Mesothelial cell of epicardium (in vitro differentiated cells): ENCODE data around the gene TUG1. TPM values are rescaled to one million over a fixed set of nuclear protein-coding genes. Genes with fewer than 3 reads are reported as not detected.

Experiments used
- DNase-seq, 2 experiments: peaks; one replicate each; pipeline ENCODE4 v3.0.0; 2021; ENCODE audit warnings: low spot score in 2 of 2; ENCODE audit not compliant: unreplicated experiment in 2 of 2
- H3K27ac Mint-ChIP-seq: 2 replicates; pipeline ENCODE4 v1.8.0; 2021; ENCODE audit warnings: mixed read lengths
- H3K27me3 Mint-ChIP-seq: 2 replicates; pipeline ENCODE4 v1.8.0; 2021; ENCODE audit warnings: low read depth, mixed read lengths
- H3K36me3 Mint-ChIP-seq: 2 replicates; pipeline ENCODE4 v1.8.0; 2021; ENCODE audit warnings: mixed read lengths
- H3K4me1 Mint-ChIP-seq: 2 replicates; pipeline ENCODE4 v1.8.0; 2021; ENCODE audit warnings: mixed read lengths
- H3K4me3 Mint-ChIP-seq: 2 replicates; pipeline ENCODE4 v1.8.0; 2021; ENCODE audit warnings: mild to moderate bottlenecking, moderate library complexity, mixed read lengths
- H3K9me3 Mint-ChIP-seq: 2 replicates; pipeline ENCODE4 v1.8.0; 2021; ENCODE audit warnings: mixed read lengths
- total RNA-seq: library from RNA; stranded (reverse); gene quantifications from 3 replicates; pipeline ENCODE4 v1.2.1, GENCODE V29; 2021
- TF ChIP-seq, protein P1 (sequence below): fragments of 200-600 bp; sonication (generic); IDR thresholded peaks from one replicate; pipeline ENCODE4 v1.5.0; 2021; ENCODE audit warnings: antibody characterized with exemption; ENCODE audit not compliant: unreplicated experiment

Gene TUG1
- total RNA-seq, 1 donor from 2014 or later: 183 TPM

- no peaks in the 10 kb centered on the region for H3K9me3 Mint-ChIP-seq
- H3K27me3 Mint-ChIP-seq: no peaks in the 10 kb centered on the region
- no peak overlapping the region for H3K4me3 Mint-ChIP-seq
- no peak overlapping the region for H3K27ac Mint-ChIP-seq
- DNase-seq: no peak
- H3K4me1 Mint-ChIP-seq: no peaks in the 10 kb centered on the region
- TF ChIP-seq, protein P1, sequence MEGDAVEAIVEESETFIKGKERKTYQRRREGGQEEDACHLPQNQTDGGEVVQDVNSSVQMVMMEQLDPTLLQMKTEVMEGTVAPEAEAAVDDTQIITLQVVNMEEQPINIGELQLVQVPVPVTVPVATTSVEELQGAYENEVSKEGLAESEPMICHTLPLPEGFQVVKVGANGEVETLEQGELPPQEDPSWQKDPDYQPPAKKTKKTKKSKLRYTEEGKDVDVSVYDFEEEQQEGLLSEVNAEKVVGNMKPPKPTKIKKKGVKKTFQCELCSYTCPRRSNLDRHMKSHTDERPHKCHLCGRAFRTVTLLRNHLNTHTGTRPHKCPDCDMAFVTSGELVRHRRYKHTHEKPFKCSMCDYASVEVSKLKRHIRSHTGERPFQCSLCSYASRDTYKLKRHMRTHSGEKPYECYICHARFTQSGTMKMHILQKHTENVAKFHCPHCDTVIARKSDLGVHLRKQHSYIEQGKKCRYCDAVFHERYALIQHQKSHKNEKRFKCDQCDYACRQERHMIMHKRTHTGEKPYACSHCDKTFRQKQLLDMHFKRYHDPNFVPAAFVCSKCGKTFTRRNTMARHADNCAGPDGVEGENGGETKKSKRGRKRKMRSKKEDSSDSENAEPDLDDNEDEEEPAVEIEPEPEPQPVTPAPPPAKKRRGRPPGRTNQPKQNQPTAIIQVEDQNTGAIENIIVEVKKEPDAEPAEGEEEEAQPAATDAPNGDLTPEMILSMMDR: no peak
- peaks cover 22% of the 10 kb centered on the region for H3K36me3 Mint-ChIP-seq
These were observed 13.9 kb upstream of the TUG1 start for GRCh38 chr22:30955153-30955552.

DNA sequence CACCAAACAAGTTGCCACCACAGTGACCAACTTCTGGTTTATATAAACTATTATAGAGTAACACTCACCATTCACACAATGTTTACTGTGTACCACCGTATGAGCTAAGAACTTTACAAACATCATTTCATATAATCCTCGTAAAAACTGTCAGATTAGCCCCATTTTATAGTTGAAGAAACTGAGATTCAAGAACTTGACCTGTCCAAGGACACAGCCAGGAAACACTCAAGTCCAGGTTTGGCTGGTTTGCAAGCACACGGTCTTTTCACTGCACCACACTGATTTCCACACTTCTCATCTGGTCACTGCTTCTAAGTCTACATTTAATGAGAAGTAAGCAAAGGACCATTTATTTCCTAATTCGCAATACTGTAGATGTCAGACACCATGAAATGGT lies 4.2 kb upstream of the TUG1 start:
- H3K36me3 Mint-ChIP-seq: peaks cover 53% of the 10 kb centered on the region
- TF ChIP-seq, protein P1: no peak
- H3K4me1 Mint-ChIP-seq: peaks cover 8% of the 10 kb centered on the region
- DNase-seq: no peak
- no peak overlapping the region for H3K27ac Mint-ChIP-seq
- H3K27me3 Mint-ChIP-seq: no peaks in the 10 kb centered on the region
- peaks cover 22% of the 10 kb centered on the region for H3K9me3 Mint-ChIP-seq
- H3K4me3 Mint-ChIP-seq: no peak overlapping the region

DNA sequence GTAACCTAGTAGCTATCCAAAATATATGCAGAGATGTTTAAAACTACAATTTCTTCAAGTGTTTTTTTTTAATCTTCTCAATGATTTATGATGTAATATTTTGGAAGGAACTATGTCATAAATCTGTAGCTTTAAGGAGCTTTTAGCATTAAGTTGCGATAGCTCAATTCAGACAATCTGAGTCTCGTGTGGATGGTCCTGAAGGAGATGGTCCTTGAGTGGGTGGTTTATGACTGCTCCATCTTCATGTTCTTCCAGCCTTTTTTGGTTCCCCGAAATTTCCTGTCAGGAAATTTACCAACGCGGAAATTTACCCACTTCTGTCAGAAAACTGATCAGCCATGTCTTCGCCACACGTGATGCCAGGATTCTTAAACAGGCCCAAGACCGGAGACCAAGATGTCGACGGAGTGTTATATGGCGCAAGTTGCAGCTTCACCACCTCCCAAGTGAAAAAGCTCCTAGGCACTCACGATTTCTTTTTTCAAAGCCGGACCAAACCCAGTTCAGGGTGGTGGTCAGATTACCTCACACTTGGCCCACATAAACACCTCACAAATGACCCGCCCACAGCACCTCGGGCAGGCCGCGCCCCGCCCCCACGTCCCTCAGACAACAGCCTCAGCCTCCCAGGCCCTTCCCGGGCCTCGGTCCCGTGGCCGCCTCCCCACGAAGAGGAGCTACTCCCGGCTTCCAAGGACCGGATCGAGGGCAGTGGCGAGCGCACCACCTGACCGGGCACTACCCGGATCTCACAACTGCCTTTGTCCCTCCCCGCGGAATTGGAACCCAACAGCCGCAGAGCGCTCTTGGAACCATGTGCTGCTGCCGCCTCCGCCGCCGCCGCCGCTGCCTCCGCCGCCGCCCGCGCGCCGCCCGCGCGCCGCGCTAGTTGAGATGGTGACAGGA lies 796 bp upstream of the TUG1 start, which contains the start of gene MORC2:
MORC2 (minus strand) TSS at position 760 of the 909 bp plus-strand sequence. CDS start 885 bp downstream, outside the sequence.
- H3K4me1 Mint-ChIP-seq: peaks cover 15% of the 10 kb centered on the region

DNA sequence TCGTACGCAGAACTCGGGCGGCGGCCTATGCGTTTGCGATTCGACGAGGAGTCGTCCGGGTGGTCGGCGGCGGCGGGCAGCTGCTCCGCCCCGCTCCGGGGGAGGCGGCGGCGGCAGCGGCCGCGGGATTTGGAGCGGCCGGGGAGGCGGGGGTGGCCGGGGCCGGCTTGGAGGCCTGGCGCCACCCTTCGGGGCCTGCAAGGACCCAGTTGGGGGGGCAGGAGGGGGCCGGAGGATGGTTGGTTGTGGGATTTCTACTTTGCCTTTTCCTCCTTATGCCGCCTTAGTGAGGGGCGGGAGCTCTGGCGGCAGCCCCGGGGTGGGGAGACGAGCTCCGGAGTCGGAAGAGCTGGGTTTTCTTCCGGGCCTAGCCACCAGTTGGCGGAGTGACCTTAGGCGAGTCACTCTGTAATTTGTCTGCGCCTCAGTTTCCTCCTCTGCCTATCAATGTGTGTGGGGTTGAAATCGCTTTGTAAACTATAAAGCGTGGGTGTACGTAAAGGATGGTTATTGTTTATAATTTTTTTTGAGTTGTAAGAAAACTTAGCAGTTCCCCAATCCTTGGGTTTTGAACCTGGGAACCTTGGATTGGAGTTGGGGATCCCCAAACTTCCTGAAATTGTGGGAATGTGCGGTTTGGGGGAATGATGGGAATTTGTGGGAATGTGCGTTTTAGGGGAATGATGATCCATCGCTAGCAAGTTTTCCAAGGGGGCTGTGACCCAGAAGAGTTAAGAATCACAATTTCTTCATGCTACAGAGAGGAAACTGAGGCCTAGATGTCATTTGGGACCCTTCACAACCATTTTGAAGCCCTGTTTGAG lies 679 bp downstream of the TUG1 start:
- Mint-ChIP-seq H3K4me1 (peaks cover 15% of the 10 kb centered on the region), H3K27ac (peak overlapping the region; percentile 90), H3K27me3 (no peaks in the 10 kb centered on the region), H3K9me3 (peaks cover 54% of the 10 kb centered on the region), H3K4me3 (peak overlapping the region; percentile 82), H3K36me3 (peaks cover 78% of the 10 kb centered on the region)
- DNase-seq: no peak
- TF ChIP-seq, protein P1: no peak

More for the DNA sequence above, 796 bp upstream of the TUG1 start, which contains the start of gene MORC2:
- Mint-ChIP-seq H3K4me3 (peak within 1 kb of the TSS; percentile 82), H3K36me3 (peaks cover 73% of the 10 kb centered on the region), H3K9me3 (peaks cover 48% of the 10 kb centered on the region), H3K27ac (peak within 1 kb of the TSS; percentile 96), H3K27me3 (no peaks in the 10 kb centered on the region)
- TF ChIP-seq, protein P1: no peak
- no peak for DNase-seq

DNA sequence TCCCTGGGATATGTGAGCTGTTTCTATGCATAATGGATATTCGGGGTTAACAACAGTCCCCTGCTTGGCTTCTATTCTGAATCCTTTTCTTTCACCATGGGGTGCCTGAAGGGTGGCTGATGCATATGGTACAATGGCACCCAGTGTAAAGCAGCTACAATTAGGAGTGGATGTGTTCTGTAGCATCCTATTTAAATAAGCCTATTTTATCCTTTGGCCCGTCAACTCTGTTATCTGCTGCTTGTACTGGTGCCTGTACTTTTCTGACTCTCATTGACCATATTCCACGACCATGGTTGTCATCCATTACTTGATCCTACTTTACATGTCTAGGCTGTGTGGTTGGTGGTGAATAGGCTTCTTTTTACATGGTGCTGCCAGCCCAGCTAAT lies 1.3 kb downstream of the TUG1 start:
- H3K27me3 Mint-ChIP-seq: no peaks in the 10 kb centered on the region
- H3K4me1 Mint-ChIP-seq: peaks cover 15% of the 10 kb centered on the region
- H3K9me3 Mint-ChIP-seq: peaks cover 54% of the 10 kb centered on the region
- peak overlapping the region; percentile 82 for H3K4me3 Mint-ChIP-seq
- TF ChIP-seq, protein P1: no peak
- peaks cover 78% of the 10 kb centered on the region for H3K36me3 Mint-ChIP-seq
- no peak for DNase-seq
- H3K27ac Mint-ChIP-seq: peak overlapping the region; percentile 90
